SU-DHL-6 (cell line): Measurements from ENCODE around the gene FCAMR.

Experiments used
- EZH2phosphoT487 ChIP-seq: fragments of 200-600 bp; sonication (generic), shearing (Covaris generic); conservative IDR thresholded peaks from 2 replicates; pipeline ENCODE4 v1.6.1; 2018; ENCODE audit warnings: mild to moderate bottlenecking, antibody characterized with exemption, low read length, moderate library complexity, mixed read lengths
- TF ChIP-seq, protein P1 (sequence below): fragments of 200-600 bp; sonication (generic); IDR thresholded peaks from one replicate; pipeline ENCODE4 v1.5.1; 2017; ENCODE audit warnings: antibody characterized with exemption, mild to moderate bottlenecking, low read length, moderate library complexity; ENCODE audit not compliant: insufficient read depth, poor library complexity, severe bottlenecking

GRCh38 chr1:206971029-206971655 lies 882 bp upstream of the FCAMR start:
- TF ChIP-seq, protein P1, sequence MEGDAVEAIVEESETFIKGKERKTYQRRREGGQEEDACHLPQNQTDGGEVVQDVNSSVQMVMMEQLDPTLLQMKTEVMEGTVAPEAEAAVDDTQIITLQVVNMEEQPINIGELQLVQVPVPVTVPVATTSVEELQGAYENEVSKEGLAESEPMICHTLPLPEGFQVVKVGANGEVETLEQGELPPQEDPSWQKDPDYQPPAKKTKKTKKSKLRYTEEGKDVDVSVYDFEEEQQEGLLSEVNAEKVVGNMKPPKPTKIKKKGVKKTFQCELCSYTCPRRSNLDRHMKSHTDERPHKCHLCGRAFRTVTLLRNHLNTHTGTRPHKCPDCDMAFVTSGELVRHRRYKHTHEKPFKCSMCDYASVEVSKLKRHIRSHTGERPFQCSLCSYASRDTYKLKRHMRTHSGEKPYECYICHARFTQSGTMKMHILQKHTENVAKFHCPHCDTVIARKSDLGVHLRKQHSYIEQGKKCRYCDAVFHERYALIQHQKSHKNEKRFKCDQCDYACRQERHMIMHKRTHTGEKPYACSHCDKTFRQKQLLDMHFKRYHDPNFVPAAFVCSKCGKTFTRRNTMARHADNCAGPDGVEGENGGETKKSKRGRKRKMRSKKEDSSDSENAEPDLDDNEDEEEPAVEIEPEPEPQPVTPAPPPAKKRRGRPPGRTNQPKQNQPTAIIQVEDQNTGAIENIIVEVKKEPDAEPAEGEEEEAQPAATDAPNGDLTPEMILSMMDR, result no peak
- no peak for TF ChIP-seq EZH2phosphoT487
